IMR-90 (cell line): Measurements from ENCODE around the gene SLC38A6.

Experiments
- BHLHE40 ChIP-seq: fragments of 150-350 bp; IDR thresholded peaks from 2 replicates; pipeline ENCODE4 v1.6.1; 2016; ENCODE audit warnings: mild to moderate bottlenecking, low read depth, low read length
- CEBPB ChIP-seq: IDR thresholded peaks from 2 replicates; pipeline ENCODE4 v1.6.1; 2012; ENCODE audit warnings: low read depth, low read length, improper control_type of control experiment
- FOS ChIP-seq: fragments of 150-350 bp; IDR thresholded peaks from 2 replicates; pipeline ENCODE4 v1.6.1; 2016; ENCODE audit warnings: low read depth, low read length
- MAFK ChIP-seq: IDR thresholded peaks from 2 replicates; pipeline ENCODE4 v1.6.1; 2012; ENCODE audit warnings: low read depth, low read length, improper control_type of control experiment
- MXI1 ChIP-seq: IDR thresholded peaks from 2 replicates; pipeline ENCODE4 v1.6.1; 2012; ENCODE audit warnings: low read depth, mild to moderate bottlenecking, low read length, moderate library complexity, borderline replicate concordance
- NFE2L2 ChIP-seq: fragments of 150-350 bp; IDR thresholded peaks from 2 replicates; pipeline ENCODE4 v1.6.1; 2016; ENCODE audit warnings: low read depth, mild to moderate bottlenecking, low read length
- POLR2A ChIP-seq: IDR thresholded peaks from 2 replicates; pipeline ENCODE4 v1.6.1; 2012; ENCODE audit warnings: mild to moderate bottlenecking, low read depth, low read length
- RAD21 ChIP-seq: IDR thresholded peaks from 2 replicates; pipeline ENCODE4 v1.6.1; 2012; ENCODE audit warnings: low read length, improper control_type of control experiment
- RCOR1 ChIP-seq: IDR thresholded peaks from 2 replicates; pipeline ENCODE4 v1.6.1; 2012; ENCODE audit warnings: mild to moderate bottlenecking, low read length, improper control_type of control experiment; ENCODE audit not compliant: insufficient replicate concordance
- RFX5 ChIP-seq: IDR thresholded peaks from 2 replicates; pipeline ENCODE4 v1.8.0; 2012; ENCODE audit warnings: low read depth, mild to moderate bottlenecking, low read length, moderate library complexity
- SMC3 ChIP-seq: fragments of 150-350 bp; IDR thresholded peaks from 2 replicates; pipeline ENCODE4 v1.6.1; 2016; ENCODE audit warnings: low read depth, mild to moderate bottlenecking, antibody characterized with exemption, low read length, moderate library complexity
- TF ChIP-seq, protein P1 (sequence below): conservative IDR thresholded peaks from 2 replicates; pipeline ENCODE4 v1.5.1; 2012; ENCODE audit warnings: mild to moderate bottlenecking, low read depth, low read length, improper control_type of control experiment
- TF ChIP-seq, protein P2 (sequence below): fragments of 150-350 bp; IDR thresholded peaks from 2 replicates; pipeline ENCODE4 v1.6.1; 2017; ENCODE audit warnings: mild to moderate bottlenecking, antibody characterized with exemption, low read length, low read depth
- TF ChIP-seq, protein P3 (sequence below): fragments of 150-350 bp; IDR thresholded peaks from 2 replicates; pipeline ENCODE4 v1.6.1; 2016; ENCODE audit warnings: low read depth, mild to moderate bottlenecking, low read length, moderate library complexity, borderline replicate concordance

DNA sequence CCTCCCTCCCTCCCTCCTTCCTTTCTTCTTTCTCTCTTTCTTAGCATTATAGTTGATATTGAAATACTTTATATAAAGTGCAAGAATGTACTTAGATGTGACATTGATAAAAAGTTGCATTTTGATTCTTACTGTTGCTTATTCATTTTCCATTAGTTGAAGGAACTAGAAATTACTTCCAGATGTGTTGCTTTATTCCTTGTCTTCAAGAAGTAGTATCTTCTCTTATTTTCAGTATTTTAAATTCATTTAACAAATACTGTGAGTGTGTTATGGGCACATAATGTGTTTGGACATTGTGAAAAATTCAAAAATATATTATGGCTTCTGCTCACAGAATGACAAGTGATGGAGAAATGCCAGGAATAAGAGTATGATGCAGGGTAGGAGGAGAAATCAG, 45.7 kb upstream of the SLC38A6 start:
- TF ChIP-seq, protein P1, sequence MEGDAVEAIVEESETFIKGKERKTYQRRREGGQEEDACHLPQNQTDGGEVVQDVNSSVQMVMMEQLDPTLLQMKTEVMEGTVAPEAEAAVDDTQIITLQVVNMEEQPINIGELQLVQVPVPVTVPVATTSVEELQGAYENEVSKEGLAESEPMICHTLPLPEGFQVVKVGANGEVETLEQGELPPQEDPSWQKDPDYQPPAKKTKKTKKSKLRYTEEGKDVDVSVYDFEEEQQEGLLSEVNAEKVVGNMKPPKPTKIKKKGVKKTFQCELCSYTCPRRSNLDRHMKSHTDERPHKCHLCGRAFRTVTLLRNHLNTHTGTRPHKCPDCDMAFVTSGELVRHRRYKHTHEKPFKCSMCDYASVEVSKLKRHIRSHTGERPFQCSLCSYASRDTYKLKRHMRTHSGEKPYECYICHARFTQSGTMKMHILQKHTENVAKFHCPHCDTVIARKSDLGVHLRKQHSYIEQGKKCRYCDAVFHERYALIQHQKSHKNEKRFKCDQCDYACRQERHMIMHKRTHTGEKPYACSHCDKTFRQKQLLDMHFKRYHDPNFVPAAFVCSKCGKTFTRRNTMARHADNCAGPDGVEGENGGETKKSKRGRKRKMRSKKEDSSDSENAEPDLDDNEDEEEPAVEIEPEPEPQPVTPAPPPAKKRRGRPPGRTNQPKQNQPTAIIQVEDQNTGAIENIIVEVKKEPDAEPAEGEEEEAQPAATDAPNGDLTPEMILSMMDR: no peak
- TF ChIP-seq POLR2A (no peak), RAD21 (no peak), SMC3 (no peak), RFX5 (no peak), MXI1 (no peak), RCOR1 (no peak), MAFK (no peak), CEBPB (no peak), NFE2L2 (no peak), FOS (no peak), BHLHE40 (no peak)
- TF ChIP-seq, protein P2, sequence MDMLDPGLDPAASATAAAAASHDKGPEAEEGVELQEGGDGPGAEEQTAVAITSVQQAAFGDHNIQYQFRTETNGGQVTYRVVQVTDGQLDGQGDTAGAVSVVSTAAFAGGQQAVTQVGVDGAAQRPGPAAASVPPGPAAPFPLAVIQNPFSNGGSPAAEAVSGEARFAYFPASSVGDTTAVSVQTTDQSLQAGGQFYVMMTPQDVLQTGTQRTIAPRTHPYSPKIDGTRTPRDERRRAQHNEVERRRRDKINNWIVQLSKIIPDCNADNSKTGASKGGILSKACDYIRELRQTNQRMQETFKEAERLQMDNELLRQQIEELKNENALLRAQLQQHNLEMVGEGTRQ: no peak
- TF ChIP-seq, protein P3, sequence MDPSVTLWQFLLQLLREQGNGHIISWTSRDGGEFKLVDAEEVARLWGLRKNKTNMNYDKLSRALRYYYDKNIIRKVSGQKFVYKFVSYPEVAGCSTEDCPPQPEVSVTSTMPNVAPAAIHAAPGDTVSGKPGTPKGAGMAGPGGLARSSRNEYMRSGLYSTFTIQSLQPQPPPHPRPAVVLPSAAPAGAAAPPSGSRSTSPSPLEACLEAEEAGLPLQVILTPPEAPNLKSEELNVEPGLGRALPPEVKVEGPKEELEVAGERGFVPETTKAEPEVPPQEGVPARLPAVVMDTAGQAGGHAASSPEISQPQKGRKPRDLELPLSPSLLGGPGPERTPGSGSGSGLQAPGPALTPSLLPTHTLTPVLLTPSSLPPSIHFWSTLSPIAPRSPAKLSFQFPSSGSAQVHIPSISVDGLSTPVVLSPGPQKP: no peak
